Astrocyte (in vitro differentiated cells and primary cell): Measurements from ENCODE around the gene RNASE13. TPM values are rescaled to one million over a fixed set of nuclear protein-coding genes. Genes with fewer than 3 reads are reported as not detected.
A peak's percentile ranks its signal among the peaks of the same experiment; 100 is the strongest.

ENCODE experiments used
- DNase-seq: peaks from one replicate; pipeline ENCODE4 v3.0.0-alpha.2; 2010; ENCODE audit warnings: low read depth
- FAIRE-seq: peaks from 2 replicates; lab custom pipeline; 2011; peaks lifted over from hg19 to GRCh38; lab: Jason Lieb, UNC
- H2AFZ ChIP-seq: 2 replicates; pipeline ENCODE4 v1.6.0; 2012; ENCODE audit warnings: low read depth, low read length, inconsistent platforms
- H3K27ac ChIP-seq: 2 replicates; pipeline ENCODE4 v1.5.1; 2011; ENCODE audit warnings: low read depth, low read length, inconsistent platforms
- H3K27me3 ChIP-seq: 2 replicates; pipeline ENCODE4 v1.6.0; 2011; ENCODE audit warnings: low read length, inconsistent platforms; ENCODE audit not compliant: insufficient read depth
- H3K36me3 ChIP-seq: 2 replicates; pipeline ENCODE4 v1.5.1; 2011; ENCODE audit warnings: low read length, inconsistent platforms; ENCODE audit not compliant: insufficient read depth
- H3K4me1 ChIP-seq: 2 replicates; pipeline ENCODE4 v1.5.1; 2011; ENCODE audit warnings: low read length, inconsistent platforms; ENCODE audit not compliant: insufficient read depth
- H3K4me2 ChIP-seq: 2 replicates; pipeline ENCODE4 v1.6.0; 2012; ENCODE audit warnings: low read length, inconsistent platforms
- H3K4me3 ChIP-seq: 2 replicates; pipeline ENCODE4 v1.5.1; 2011; ENCODE audit warnings: low read depth, mild to moderate bottlenecking, low read length, inconsistent platforms; ENCODE audit not compliant: insufficient read depth
- H3K79me2 ChIP-seq: 2 replicates; pipeline ENCODE4 v1.6.0; 2012; ENCODE audit warnings: mild to moderate bottlenecking, low read length, inconsistent platforms; ENCODE audit not compliant: insufficient read depth
- H3K9ac ChIP-seq: 2 replicates; pipeline ENCODE4 v1.6.0; 2012; ENCODE audit warnings: mild to moderate bottlenecking, low read length, inconsistent platforms
- H3K9me3 ChIP-seq: 2 replicates; pipeline ENCODE4 v1.5.1; 2012; ENCODE audit warnings: low read depth, mild to moderate bottlenecking, low read length, inconsistent platforms; ENCODE audit not compliant: insufficient read depth
- H4K20me1 ChIP-seq: 2 replicates; pipeline ENCODE4 v1.6.0; 2012; ENCODE audit warnings: low read length, inconsistent platforms; ENCODE audit not compliant: insufficient read depth
- H3K27ac Mint-ChIP-seq: one replicate; pipeline ENCODE4 v1.8.0; 2021; ENCODE audit warnings: mild to moderate bottlenecking, mixed read lengths; ENCODE audit not compliant: unreplicated experiment
- H3K27me3 Mint-ChIP-seq: one replicate; pipeline ENCODE4 v1.8.0; 2021; ENCODE audit warnings: low read depth, mixed read lengths; ENCODE audit not compliant: unreplicated experiment
- H3K36me3 Mint-ChIP-seq: one replicate; pipeline ENCODE4 v1.8.0; 2021; ENCODE audit warnings: low read depth, mixed read lengths; ENCODE audit not compliant: unreplicated experiment
- H3K4me1 Mint-ChIP-seq: one replicate; pipeline ENCODE4 v1.8.0; 2021; ENCODE audit warnings: low read depth, mixed read lengths; ENCODE audit not compliant: unreplicated experiment
- H3K4me3 Mint-ChIP-seq: one replicate; pipeline ENCODE4 v1.8.0; 2021; ENCODE audit warnings: mild to moderate bottlenecking, moderate library complexity, mixed read lengths; ENCODE audit not compliant: unreplicated experiment
- H3K9me3 Mint-ChIP-seq: one replicate; pipeline ENCODE4 v1.8.0; 2021; ENCODE audit warnings: mild to moderate bottlenecking, mixed read lengths; ENCODE audit not compliant: unreplicated experiment
- CTCF ChIP-seq: IDR thresholded peaks from 2 replicates; pipeline ENCODE4 v1.5.1; 2011; ENCODE audit warnings: low read depth, mild to moderate bottlenecking, inconsistent platforms, low read length, moderate library complexity; ENCODE audit not compliant: insufficient read depth
- EZH2 ChIP-seq: IDR thresholded peaks from 2 replicates; pipeline ENCODE4 v1.6.1; 2012; ENCODE audit warnings: mild to moderate bottlenecking, low read length, inconsistent platforms; ENCODE audit not compliant: insufficient read depth
- total RNA-seq: library from RNA; stranded (reverse); gene quantifications from 2 replicates; pipeline ENCODE4 v1.2.1, GENCODE V29; 2021

RNASE13 gene
- total RNA-seq, 1 donor from 2014 or later, result not detected

- no peak overlapping the region for H3K9ac ChIP-seq
- peak overlapping the region; percentile 3 for H3K27ac Mint-ChIP-seq
- H3K4me1 ChIP-seq, result no peaks in the 10 kb centered on the region
- H3K4me2 ChIP-seq, result peak overlapping the region; percentile 23
- no peaks in the 10 kb centered on the region for H4K20me1 ChIP-seq
- DNase-seq, result peak; percentile 49
- H3K27me3 ChIP-seq, result peaks cover 8% of the 10 kb centered on the region
- no peaks in the 10 kb centered on the region for H3K79me2 ChIP-seq
- H3K36me3 ChIP-seq, result no peaks in the 10 kb centered on the region
- peaks cover 2% of the 10 kb centered on the region for H3K36me3 Mint-ChIP-seq
- H3K9me3 ChIP-seq, result no peaks in the 10 kb centered on the region
- H3K27ac ChIP-seq, result no peak overlapping the region
- H3K4me3 Mint-ChIP-seq, result no peak overlapping the region
- TF ChIP-seq EZH2 (no peak), CTCF (no peak)
- no peak overlapping the region for H3K4me3 ChIP-seq
- peaks cover 36% of the 10 kb centered on the region for H3K4me1 Mint-ChIP-seq
- H3K9me3 Mint-ChIP-seq, result peaks cover 2% of the 10 kb centered on the region
- peaks cover 35% of the 10 kb centered on the region for H3K27me3 Mint-ChIP-seq
- peak overlapping the region; percentile 39 for H2AFZ ChIP-seq
- no peak for FAIRE-seq
These were observed 4.1 kb upstream of the RNASE13 start for GRCh38 chr14:21038441-21039422.

- peaks cover 11% of the 10 kb centered on the region for H3K27me3 ChIP-seq
- H3K9me3 Mint-ChIP-seq, result no peaks in the 10 kb centered on the region
- no peaks in the 10 kb centered on the region for H4K20me1 ChIP-seq
- peaks cover 32% of the 10 kb centered on the region for H3K4me1 Mint-ChIP-seq
- H3K4me3 ChIP-seq, result no peak overlapping the region
- no peak overlapping the region for H3K27ac Mint-ChIP-seq
- H3K4me1 ChIP-seq, result no peaks in the 10 kb centered on the region
- no peak overlapping the region for H3K4me3 Mint-ChIP-seq
- H3K79me2 ChIP-seq, result no peaks in the 10 kb centered on the region
- DNase-seq (no peak), FAIRE-seq (no peak)
- no peaks in the 10 kb centered on the region for H3K36me3 ChIP-seq
- no peaks in the 10 kb centered on the region for H3K36me3 Mint-ChIP-seq
- no peak overlapping the region for H3K9ac ChIP-seq
- no peak for TF ChIP-seq CTCF
- TF ChIP-seq EZH2, result no peak
- no peak overlapping the region for H3K4me2 ChIP-seq
- H3K27ac ChIP-seq, result no peak overlapping the region
- no peaks in the 10 kb centered on the region for H3K9me3 ChIP-seq
- H3K27me3 Mint-ChIP-seq, result peaks cover 37% of the 10 kb centered on the region
- H2AFZ ChIP-seq, result no peak overlapping the region
These were observed 2.5 kb upstream of the RNASE13 start for GRCh38 chr14:21037156-21037555.

- no peaks in the 10 kb centered on the region for H3K36me3 ChIP-seq
- no peaks in the 10 kb centered on the region for H3K4me1 ChIP-seq
- no peaks in the 10 kb centered on the region for H3K9me3 Mint-ChIP-seq
- FAIRE-seq (no peak), DNase-seq (no peak)
- H3K4me3 Mint-ChIP-seq, result no peak overlapping the region
- no peak for TF ChIP-seq EZH2
- TF ChIP-seq CTCF, result no peak
- H2AFZ ChIP-seq, result no peak overlapping the region
- no peak overlapping the region for H3K27ac ChIP-seq
- H3K4me2 ChIP-seq, result no peak overlapping the region
- peaks cover 29% of the 10 kb centered on the region for H3K4me1 Mint-ChIP-seq
- no peaks in the 10 kb centered on the region for H3K79me2 ChIP-seq
- no peak overlapping the region for H3K27ac Mint-ChIP-seq
- H4K20me1 ChIP-seq, result no peaks in the 10 kb centered on the region
- H3K4me3 ChIP-seq, result no peak overlapping the region
- no peak overlapping the region for H3K9ac ChIP-seq
- peaks cover 39% of the 10 kb centered on the region for H3K27me3 Mint-ChIP-seq
- H3K27me3 ChIP-seq, result peaks cover 13% of the 10 kb centered on the region
- H3K36me3 Mint-ChIP-seq, result no peaks in the 10 kb centered on the region
- no peaks in the 10 kb centered on the region for H3K9me3 ChIP-seq
These were observed 2.1 kb upstream of the RNASE13 start for GRCh38 chr14:21036751-21037150.
